Spinal cord (tissue), 10 donors: ENCODE results near the gene MAP4. TPM values are rescaled to one million over a fixed set of nuclear protein-coding genes. Genes with fewer than 3 reads are reported as not detected.

ENCODE experiments used
- DNase-seq, 6 donors: peaks; one replicate each; pipeline versions ENCODE4 v3.0.0 to v3.0.0-alpha.2; 2013 to 2015; ENCODE audit warnings: low spot score in 6 of 6, low read depth in 4 of 6
- H3K27ac ChIP-seq: one replicate; pipeline ENCODE4 v1.5.1; 2013; ENCODE audit warnings: low read depth, low read length, control low read depth
- H3K27me3 ChIP-seq: one replicate; pipeline ENCODE4 v1.6.1; 2013; ENCODE audit warnings: low read length; ENCODE audit not compliant: control insufficient read depth, insufficient read depth
- H3K36me3 ChIP-seq: one replicate; pipeline ENCODE4 v1.6.1; 2013; ENCODE audit warnings: low read length; ENCODE audit not compliant: control insufficient read depth, insufficient read depth
- H3K4me1 ChIP-seq: one replicate; pipeline ENCODE4 v1.6.1; 2013; ENCODE audit warnings: low read length; ENCODE audit not compliant: control insufficient read depth, insufficient read depth
- H3K4me3 ChIP-seq: one replicate; pipeline ENCODE4 v1.5.1; 2013; ENCODE audit warnings: low read depth, low read length, control low read depth
- H3K9me3 ChIP-seq: one replicate; pipeline ENCODE4 v1.6.1; 2013; ENCODE audit warnings: low read length; ENCODE audit not compliant: control insufficient read depth, insufficient read depth
- WGBS: methylation state at CpG from one replicate; pipeline ENCODE4 v1.1.5; 2013; ENCODE audit warnings: missing lambda C conversion rate; ENCODE audit not compliant: insufficient coverage; 5-methylcytosine and 5-hydroxymethylcytosine counted together
- polyA plus RNA-seq, 2 donors: library from polyadenylated mRNA; unstranded; fragments of 120-200 nt; gene quantifications; one replicate each; pipeline ENCODE4 v1.2.1, GENCODE V29; 2013; ENCODE audit not compliant: insufficient read length in 2 of 2
- total RNA-seq, 2 donors: library from RNA; depleted of rRNA in 1 of 2; stranded (reverse); fragments of 120-200 nt in 1 of 2; fragments of >200 nt in 1 of 2; gene quantifications; one replicate each; pipeline versions ENCODE4 v1.2.3 to v1.2.4, GENCODE V29; 2013 to 2014
- donor health status: healthy.

Gene MAP4
- total and polyA plus RNA-seq, 4 donors: 123 to 344 (median 278) TPM

- Histone ChIP-seq H3K4me1 (peaks cover 7% of the 10 kb centered on the region), H3K27ac (no peak overlapping the region), H3K27me3 (no peaks in the 10 kb centered on the region), H3K36me3 (peaks cover 16% of the 10 kb centered on the region), H3K9me3 (no peaks in the 10 kb centered on the region), H3K4me3 (no peak overlapping the region)
- no peak for DNase-seq
- no CpG with 5 or more reads among the region's 3 CpGs for WGBS
Observed at GRCh38 chr3:47877290-47877689, 138.9 kb downstream of the MAP4 start.

GRCh38 chr3:47874913-47875312, 141.3 kb downstream of the MAP4 start:
- Histone ChIP-seq H3K27me3 (no peaks in the 10 kb centered on the region), H3K4me1 (peaks cover 7% of the 10 kb centered on the region), H3K9me3 (no peaks in the 10 kb centered on the region), H3K4me3 (no peak overlapping the region), H3K36me3 (peaks cover 34% of the 10 kb centered on the region), H3K27ac (no peak overlapping the region)
- WGBS: 14% methylated on average over 1 of the region's 1 CpG
- DNase-seq: no peak

GRCh38 chr3:47874438-47874837, 141.8 kb downstream of the MAP4 start:
- peaks cover 7% of the 10 kb centered on the region for H3K4me1 ChIP-seq
- H3K9me3 ChIP-seq: no peaks in the 10 kb centered on the region
- WGBS: no CpG with 5 or more reads among the region's 2 CpGs
- H3K4me3 ChIP-seq: no peak overlapping the region
- no peaks in the 10 kb centered on the region for H3K27me3 ChIP-seq
- no peak overlapping the region for H3K27ac ChIP-seq
- peaks cover 39% of the 10 kb centered on the region for H3K36me3 ChIP-seq
- no peak for DNase-seq

- peaks cover 7% of the 10 kb centered on the region for H3K4me1 ChIP-seq
- 88% methylated on average over 3 of the region's 4 CpGs for WGBS
- peaks cover 53% of the 10 kb centered on the region for H3K36me3 ChIP-seq
- no peaks in the 10 kb centered on the region for H3K27me3 ChIP-seq
- no peak overlapping the region for H3K4me3 ChIP-seq
- DNase-seq: no peak
- H3K27ac ChIP-seq: no peak overlapping the region
- H3K9me3 ChIP-seq: no peaks in the 10 kb centered on the region
Observed at GRCh38 chr3:47872916-47873315, 143.3 kb downstream of the MAP4 start.

GRCh38 chr3:47871389-47871788, 144.8 kb downstream of the MAP4 start:
- H3K9me3 ChIP-seq: no peaks in the 10 kb centered on the region
- DNase-seq: no peak
- peaks cover 62% of the 10 kb centered on the region for H3K36me3 ChIP-seq
- no peak overlapping the region for H3K4me3 ChIP-seq
- peaks cover 7% of the 10 kb centered on the region for H3K4me1 ChIP-seq
- no peaks in the 10 kb centered on the region for H3K27me3 ChIP-seq
- no CpG with 5 or more reads among the region's 2 CpGs for WGBS
- H3K27ac ChIP-seq: no peak overlapping the region

GRCh38 chr3:47870702-47871260, 145.4 kb downstream of the MAP4 start:
- DNase-seq: no peak
- H3K27me3 ChIP-seq: no peaks in the 10 kb centered on the region
- WGBS: 90% methylated on average over 9 of the region's 12 CpGs
- peaks cover 7% of the 10 kb centered on the region for H3K4me1 ChIP-seq
- no peak overlapping the region for H3K4me3 ChIP-seq
- no peaks in the 10 kb centered on the region for H3K9me3 ChIP-seq
- no peak overlapping the region for H3K27ac ChIP-seq
- H3K36me3 ChIP-seq: peaks cover 68% of the 10 kb centered on the region

GRCh38 chr3:47870156-47870555, 146.1 kb downstream of the MAP4 start:
- H3K27me3 ChIP-seq: no peaks in the 10 kb centered on the region
- H3K4me3 ChIP-seq: no peak overlapping the region
- peaks cover 69% of the 10 kb centered on the region for H3K36me3 ChIP-seq
- H3K9me3 ChIP-seq: no peaks in the 10 kb centered on the region
- H3K27ac ChIP-seq: no peak overlapping the region
- peaks cover 7% of the 10 kb centered on the region for H3K4me1 ChIP-seq
- DNase-seq: no peak
- 80% methylated on average over 1 of the region's 3 CpGs for WGBS

- H3K4me3 ChIP-seq: no peak overlapping the region
- WGBS: 100% methylated on average over 1 of the region's 2 CpGs
- H3K27ac ChIP-seq: no peak overlapping the region
- no peaks in the 10 kb centered on the region for H3K4me1 ChIP-seq
- no peak for DNase-seq
- no peaks in the 10 kb centered on the region for H3K9me3 ChIP-seq
- H3K36me3 ChIP-seq: peaks cover 81% of the 10 kb centered on the region
- no peaks in the 10 kb centered on the region for H3K27me3 ChIP-seq
Observed at GRCh38 chr3:47868306-47868705, 147.9 kb downstream of the MAP4 start.

- 92% methylated on average over 6 of the region's 8 CpGs for WGBS
- Histone ChIP-seq H3K4me1 (no peaks in the 10 kb centered on the region), H3K9me3 (no peaks in the 10 kb centered on the region), H3K27me3 (no peaks in the 10 kb centered on the region), H3K4me3 (no peak overlapping the region), H3K36me3 (peaks cover 85% of the 10 kb centered on the region), H3K27ac (no peak overlapping the region)
- no peak for DNase-seq
Observed at GRCh38 chr3:47867451-47868044, 148.7 kb downstream of the MAP4 start.

- Histone ChIP-seq H3K36me3 (peaks cover 82% of the 10 kb centered on the region), H3K4me3 (no peak overlapping the region), H3K4me1 (no peaks in the 10 kb centered on the region), H3K27ac (no peak overlapping the region), H3K9me3 (no peaks in the 10 kb centered on the region), H3K27me3 (no peaks in the 10 kb centered on the region)
- no peak for DNase-seq
- 36% methylated on average over 3 of the region's 3 CpGs for WGBS
Observed at GRCh38 chr3:47865192-47865591, 151.0 kb downstream of the MAP4 start.
